H1 (cell line): ENCODE data around the gene RPRD1A. TPM values are rescaled to one million over a fixed set of nuclear protein-coding genes. Genes with fewer than 3 reads are reported as not detected.

Source experiments
- CTCF ChIP-seq, 3 experiments: IDR thresholded peaks; 1 replicate in 2 of 3; 2 replicates in 1 of 3; pipeline versions ENCODE4 v1.5.1 to v1.6.1; 2011; ENCODE audit warnings: low read length in 3 of 3, mild to moderate bottlenecking in 3 of 3, inconsistent platforms in 2 of 3, low read depth in 1 of 3, moderate library complexity in 1 of 3; ENCODE audit not compliant: insufficient read depth in 1 of 3; ENCODE audit errors: control extremely low read depth in 1 of 3
- polyA plus RNA-seq, 7 experiments: library from polyadenylated mRNA; depleted of rRNA in 3 of 7; stranded (reverse) in 5 of 7; unstranded in 2 of 7; fragments of >200 nt in 5 of 7; fragments of 200-250 nt in 2 of 7; gene quantifications; 1 replicate in 5 of 7; 2 replicates in 1 of 7; 4 replicates in 1 of 7; pipeline versions ENCODE4 v1.2.1 to v1.2.3, GENCODE V29; 2011 to 2013; ENCODE audit warnings: missing spikeins in 2 of 7, mixed read lengths in 2 of 7
- total RNA-seq: library from RNA; stranded (reverse); fragmentation: NEBNext Ultra II Directional; extraction: Animal tissue kit (Norgen Biotek cat#: 25700); gene quantifications from 2 replicates; pipeline ENCODE4 v1.2.1, GENCODE V29; 2021
- TF ChIP-seq, protein P1 (sequence below): fragments of 300-600 bp; sonication (generic); IDR thresholded peaks from 2 replicates; pipeline ENCODE4 v1.7.1; 2012; ENCODE audit warnings: low read length, moderate library complexity, mild to moderate bottlenecking, inconsistent platforms; ENCODE audit not compliant: insufficient replicate concordance

The RPRD1A gene
- total and polyA plus RNA-seq, 2 of the 8 experiments (the other 6 are each of a cell fraction or from before 2014, with no cell fraction given), result 40.5 to 106 TPM

DNA sequence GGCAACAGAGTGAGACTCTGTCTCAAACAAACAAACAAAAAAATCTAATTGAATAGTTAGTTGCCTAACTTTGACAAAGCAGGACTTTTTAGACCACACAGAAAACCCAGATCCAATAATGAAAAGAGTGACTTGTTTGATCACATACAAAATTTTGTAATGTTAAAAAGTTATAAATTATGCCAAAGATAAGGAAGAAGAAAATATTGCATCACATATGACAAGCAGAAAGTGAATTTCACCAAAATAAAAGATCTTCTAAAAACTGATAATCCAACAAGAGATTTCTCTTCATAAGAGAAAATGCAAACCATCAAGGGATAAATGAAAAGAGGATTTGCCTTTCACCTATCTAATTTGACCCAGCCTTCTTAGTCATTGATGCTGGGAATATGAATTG lies 97.7 kb downstream of the RPRD1A start (continued):
- TF ChIP-seq, protein P1, sequence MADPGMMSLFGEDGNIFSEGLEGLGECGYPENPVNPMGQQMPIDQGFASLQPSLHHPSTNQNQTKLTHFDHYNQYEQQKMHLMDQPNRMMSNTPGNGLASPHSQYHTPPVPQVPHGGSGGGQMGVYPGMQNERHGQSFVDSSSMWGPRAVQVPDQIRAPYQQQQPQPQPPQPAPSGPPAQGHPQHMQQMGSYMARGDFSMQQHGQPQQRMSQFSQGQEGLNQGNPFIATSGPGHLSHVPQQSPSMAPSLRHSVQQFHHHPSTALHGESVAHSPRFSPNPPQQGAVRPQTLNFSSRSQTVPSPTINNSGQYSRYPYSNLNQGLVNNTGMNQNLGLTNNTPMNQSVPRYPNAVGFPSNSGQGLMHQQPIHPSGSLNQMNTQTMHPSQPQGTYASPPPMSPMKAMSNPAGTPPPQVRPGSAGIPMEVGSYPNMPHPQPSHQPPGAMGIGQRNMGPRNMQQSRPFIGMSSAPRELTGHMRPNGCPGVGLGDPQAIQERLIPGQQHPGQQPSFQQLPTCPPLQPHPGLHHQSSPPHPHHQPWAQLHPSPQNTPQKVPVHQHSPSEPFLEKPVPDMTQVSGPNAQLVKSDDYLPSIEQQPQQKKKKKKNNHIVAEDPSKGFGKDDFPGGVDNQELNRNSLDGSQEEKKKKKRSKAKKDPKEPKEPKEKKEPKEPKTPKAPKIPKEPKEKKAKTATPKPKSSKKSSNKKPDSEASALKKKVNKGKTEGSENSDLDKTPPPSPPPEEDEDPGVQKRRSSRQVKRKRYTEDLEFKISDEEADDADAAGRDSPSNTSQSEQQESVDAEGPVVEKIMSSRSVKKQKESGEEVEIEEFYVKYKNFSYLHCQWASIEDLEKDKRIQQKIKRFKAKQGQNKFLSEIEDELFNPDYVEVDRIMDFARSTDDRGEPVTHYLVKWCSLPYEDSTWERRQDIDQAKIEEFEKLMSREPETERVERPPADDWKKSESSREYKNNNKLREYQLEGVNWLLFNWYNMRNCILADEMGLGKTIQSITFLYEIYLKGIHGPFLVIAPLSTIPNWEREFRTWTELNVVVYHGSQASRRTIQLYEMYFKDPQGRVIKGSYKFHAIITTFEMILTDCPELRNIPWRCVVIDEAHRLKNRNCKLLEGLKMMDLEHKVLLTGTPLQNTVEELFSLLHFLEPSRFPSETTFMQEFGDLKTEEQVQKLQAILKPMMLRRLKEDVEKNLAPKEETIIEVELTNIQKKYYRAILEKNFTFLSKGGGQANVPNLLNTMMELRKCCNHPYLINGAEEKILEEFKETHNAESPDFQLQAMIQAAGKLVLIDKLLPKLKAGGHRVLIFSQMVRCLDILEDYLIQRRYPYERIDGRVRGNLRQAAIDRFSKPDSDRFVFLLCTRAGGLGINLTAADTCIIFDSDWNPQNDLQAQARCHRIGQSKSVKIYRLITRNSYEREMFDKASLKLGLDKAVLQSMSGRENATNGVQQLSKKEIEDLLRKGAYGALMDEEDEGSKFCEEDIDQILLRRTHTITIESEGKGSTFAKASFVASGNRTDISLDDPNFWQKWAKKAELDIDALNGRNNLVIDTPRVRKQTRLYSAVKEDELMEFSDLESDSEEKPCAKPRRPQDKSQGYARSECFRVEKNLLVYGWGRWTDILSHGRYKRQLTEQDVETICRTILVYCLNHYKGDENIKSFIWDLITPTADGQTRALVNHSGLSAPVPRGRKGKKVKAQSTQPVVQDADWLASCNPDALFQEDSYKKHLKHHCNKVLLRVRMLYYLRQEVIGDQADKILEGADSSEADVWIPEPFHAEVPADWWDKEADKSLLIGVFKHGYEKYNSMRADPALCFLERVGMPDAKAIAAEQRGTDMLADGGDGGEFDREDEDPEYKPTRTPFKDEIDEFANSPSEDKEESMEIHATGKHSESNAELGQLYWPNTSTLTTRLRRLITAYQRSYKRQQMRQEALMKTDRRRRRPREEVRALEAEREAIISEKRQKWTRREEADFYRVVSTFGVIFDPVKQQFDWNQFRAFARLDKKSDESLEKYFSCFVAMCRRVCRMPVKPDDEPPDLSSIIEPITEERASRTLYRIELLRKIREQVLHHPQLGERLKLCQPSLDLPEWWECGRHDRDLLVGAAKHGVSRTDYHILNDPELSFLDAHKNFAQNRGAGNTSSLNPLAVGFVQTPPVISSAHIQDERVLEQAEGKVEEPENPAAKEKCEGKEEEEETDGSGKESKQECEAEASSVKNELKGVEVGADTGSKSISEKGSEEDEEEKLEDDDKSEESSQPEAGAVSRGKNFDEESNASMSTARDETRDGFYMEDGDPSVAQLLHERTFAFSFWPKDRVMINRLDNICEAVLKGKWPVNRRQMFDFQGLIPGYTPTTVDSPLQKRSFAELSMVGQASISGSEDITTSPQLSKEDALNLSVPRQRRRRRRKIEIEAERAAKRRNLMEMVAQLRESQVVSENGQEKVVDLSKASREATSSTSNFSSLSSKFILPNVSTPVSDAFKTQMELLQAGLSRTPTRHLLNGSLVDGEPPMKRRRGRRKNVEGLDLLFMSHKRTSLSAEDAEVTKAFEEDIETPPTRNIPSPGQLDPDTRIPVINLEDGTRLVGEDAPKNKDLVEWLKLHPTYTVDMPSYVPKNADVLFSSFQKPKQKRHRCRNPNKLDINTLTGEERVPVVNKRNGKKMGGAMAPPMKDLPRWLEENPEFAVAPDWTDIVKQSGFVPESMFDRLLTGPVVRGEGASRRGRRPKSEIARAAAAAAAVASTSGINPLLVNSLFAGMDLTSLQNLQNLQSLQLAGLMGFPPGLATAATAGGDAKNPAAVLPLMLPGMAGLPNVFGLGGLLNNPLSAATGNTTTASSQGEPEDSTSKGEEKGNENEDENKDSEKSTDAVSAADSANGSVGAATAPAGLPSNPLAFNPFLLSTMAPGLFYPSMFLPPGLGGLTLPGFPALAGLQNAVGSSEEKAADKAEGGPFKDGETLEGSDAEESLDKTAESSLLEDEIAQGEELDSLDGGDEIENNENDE, result no peak
- no peak for TF ChIP-seq CTCF (IDR thresholded peaks at IDR 0.05; ENCODE audit: control extremely low read depth in 1 of 3, insufficient read depth in 1 of 3, low read depth in 1 of 3, low read length in 3 of 3)
- TF ChIP-seq, all 59 proteins: peak for 0
